Lower leg skin (tissue), 4 donors: ENCODE measurements around the gene SH3GLB2. TPM values are rescaled to one million over a fixed set of nuclear protein-coding genes. Genes with fewer than 3 reads are reported as not detected.
A peak's percentile ranks its signal among the peaks of the same experiment; 100 is the strongest.

Experiments used
- DNase-seq, 2 donors: peaks; one replicate each; pipeline ENCODE4 v3.0.0-alpha.2; 2019; ENCODE audit warnings: low spot score in 2 of 2
- H3K4me3 ChIP-seq: fragments of 200-600 bp; sonication (generic); 2 replicates; pipeline ENCODE4 v1.5.1; 2017; ENCODE audit warnings: mild to moderate bottlenecking, low read depth; ENCODE audit not compliant: poor library complexity, severe bottlenecking
- POLR2A ChIP-seq, 2 donors: fragments of 450-650 bp; IDR thresholded peaks; one replicate each; pipeline ENCODE4 v1.6.1; 2016 to 2017; ENCODE audit warnings: antibody characterized with exemption in 2 of 2, mild to moderate bottlenecking in 1 of 2, moderate library complexity in 1 of 2
- WGBS, 2 donors: methylation state at CpG; one replicate each; pipeline ENCODE4 v1.1.5; 2018; 5-methylcytosine and 5-hydroxymethylcytosine counted together
- intact Hi-C: fragments of 100-400 bp; cut with DNase I; formaldehyde crosslinking; loops from one replicate; pipeline ENCODE4 v1.15.0; 2023; ENCODE audit warnings: low total_unique reads
- total RNA-seq, 4 donors: library from RNA; depleted of rRNA; stranded (reverse); fragments of >200 nt; gene quantifications; one replicate each; pipeline ENCODE4 v1.1.0, GENCODE V29; 2016
- TF ChIP-seq, protein P1 (sequence below), 3 donors: fragments of 450-650 bp; IDR thresholded peaks; one replicate each; pipeline ENCODE4 v1.5.1; 2016; ENCODE audit warnings: antibody characterized with exemption in 3 of 3, mild to moderate bottlenecking in 3 of 3, moderate library complexity in 2 of 3

The SH3GLB2 gene
- total RNA-seq, 4 donors from 2014 or later, result 177 to 378 (median 207) TPM

DNA sequence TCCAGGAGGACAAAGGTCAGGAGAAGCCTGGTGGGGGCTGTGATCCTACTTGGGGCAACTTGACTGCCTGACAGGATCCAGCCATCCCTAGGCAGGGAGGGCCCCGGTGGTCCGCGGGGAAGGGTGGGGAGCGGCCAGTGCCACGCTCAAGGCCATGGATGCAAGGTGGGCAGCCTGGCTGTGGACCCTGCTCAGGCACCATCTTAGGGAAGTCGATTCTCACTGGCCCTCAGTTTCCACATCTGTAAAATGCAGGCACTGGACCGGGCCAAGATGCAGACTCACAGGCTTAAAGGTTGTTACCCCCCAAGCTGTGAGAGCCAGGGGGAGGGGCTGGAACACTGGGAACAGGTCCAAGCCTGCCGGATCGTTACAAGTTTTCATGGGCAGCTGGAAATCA, 44.0 kb upstream of the SH3GLB2 start:
- no peak for TF ChIP-seq POLR2A (IDR thresholded peaks at IDR 0.05)
- TF ChIP-seq, protein P1, sequence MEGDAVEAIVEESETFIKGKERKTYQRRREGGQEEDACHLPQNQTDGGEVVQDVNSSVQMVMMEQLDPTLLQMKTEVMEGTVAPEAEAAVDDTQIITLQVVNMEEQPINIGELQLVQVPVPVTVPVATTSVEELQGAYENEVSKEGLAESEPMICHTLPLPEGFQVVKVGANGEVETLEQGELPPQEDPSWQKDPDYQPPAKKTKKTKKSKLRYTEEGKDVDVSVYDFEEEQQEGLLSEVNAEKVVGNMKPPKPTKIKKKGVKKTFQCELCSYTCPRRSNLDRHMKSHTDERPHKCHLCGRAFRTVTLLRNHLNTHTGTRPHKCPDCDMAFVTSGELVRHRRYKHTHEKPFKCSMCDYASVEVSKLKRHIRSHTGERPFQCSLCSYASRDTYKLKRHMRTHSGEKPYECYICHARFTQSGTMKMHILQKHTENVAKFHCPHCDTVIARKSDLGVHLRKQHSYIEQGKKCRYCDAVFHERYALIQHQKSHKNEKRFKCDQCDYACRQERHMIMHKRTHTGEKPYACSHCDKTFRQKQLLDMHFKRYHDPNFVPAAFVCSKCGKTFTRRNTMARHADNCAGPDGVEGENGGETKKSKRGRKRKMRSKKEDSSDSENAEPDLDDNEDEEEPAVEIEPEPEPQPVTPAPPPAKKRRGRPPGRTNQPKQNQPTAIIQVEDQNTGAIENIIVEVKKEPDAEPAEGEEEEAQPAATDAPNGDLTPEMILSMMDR (IDR thresholded peaks at IDR 0.05), result no peak
- no peak for DNase-seq
- intact Hi-C loops, result no loop called here
- no peak overlapping the region for H3K4me3 ChIP-seq
- WGBS, 2 donors, result 62 to 68% methylated on average over 9 of the region's 9 CpGs

- DNase-seq, result no peak
- intact Hi-C loops, result no loop called here
- 70 to 71% methylated on average over 9 to 10 of the region's 10 CpGs for WGBS, 2 donors
- no peak overlapping the region for H3K4me3 ChIP-seq
- no peak for TF ChIP-seq POLR2A (IDR thresholded peaks at IDR 0.05)
- TF ChIP-seq, protein P1 (IDR thresholded peaks at IDR 0.05), result no peak
Measured at GRCh38 chr9:129071526-129072126, 43.5 kb upstream of the SH3GLB2 start.

- no peak overlapping the region for H3K4me3 ChIP-seq
- WGBS, 2 donors, result 81 to 88% methylated on average over 15 to 18 of the region's 21 CpGs
- DNase-seq, result no peak
- intact Hi-C loops, result no loop called here
- TF ChIP-seq POLR2A (IDR thresholded peaks at IDR 0.05), result no peak
- TF ChIP-seq, protein P1 (IDR thresholded peaks at IDR 0.05), result no peak
Measured at GRCh38 chr9:129070696-129071525, 42.8 kb upstream of the SH3GLB2 start.

DNA sequence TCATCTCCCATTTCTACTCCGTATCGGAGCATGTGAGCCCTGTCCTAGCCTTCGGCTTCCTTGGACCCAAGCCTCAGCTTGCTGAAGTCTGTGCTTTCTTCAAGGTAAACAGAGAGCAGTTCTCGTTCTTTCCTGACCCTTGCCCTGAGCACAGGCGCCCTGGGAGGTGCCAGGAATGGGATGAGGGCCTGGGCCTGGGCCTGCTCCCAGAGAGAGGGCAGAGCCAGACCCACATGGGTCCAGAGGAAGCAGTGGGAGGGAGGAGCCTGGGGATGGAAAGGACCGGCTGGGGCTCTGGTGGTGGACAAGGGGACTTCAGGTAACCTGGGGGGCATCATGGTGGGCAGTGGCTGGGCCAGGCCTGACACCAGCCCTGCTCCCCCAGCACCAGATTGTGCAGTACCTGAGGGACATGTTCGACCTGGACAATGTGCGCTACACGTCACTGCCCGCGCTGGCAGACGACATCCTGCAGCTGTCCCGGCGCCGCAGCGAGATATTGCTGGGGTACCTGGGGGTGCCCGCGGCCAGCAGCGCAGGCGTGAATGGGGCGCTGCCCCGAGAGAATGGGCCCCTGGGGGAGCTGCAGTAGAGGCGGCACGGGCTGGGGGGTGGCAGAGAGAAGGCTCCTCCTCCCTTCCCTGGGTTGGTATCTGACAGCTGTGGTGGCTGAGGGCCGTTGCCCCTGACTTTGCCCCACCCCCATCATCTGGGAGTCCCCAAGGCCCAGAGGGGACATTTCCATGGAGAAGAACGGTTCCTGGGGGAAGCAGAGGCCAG, 41.9 kb upstream of the SH3GLB2 start:
- 87 to 90% methylated on average over 26 of the region's 26 CpGs for WGBS, 2 donors
- intact Hi-C loops, result no loop called here
- DNase-seq, result peak in 1 of 2 donors; percentile 85
- no peak overlapping the region for H3K4me3 ChIP-seq
- TF ChIP-seq POLR2A (IDR thresholded peaks at IDR 0.05), result no peak
- TF ChIP-seq, protein P1 (IDR thresholded peaks at IDR 0.05), result no peak

DNA sequence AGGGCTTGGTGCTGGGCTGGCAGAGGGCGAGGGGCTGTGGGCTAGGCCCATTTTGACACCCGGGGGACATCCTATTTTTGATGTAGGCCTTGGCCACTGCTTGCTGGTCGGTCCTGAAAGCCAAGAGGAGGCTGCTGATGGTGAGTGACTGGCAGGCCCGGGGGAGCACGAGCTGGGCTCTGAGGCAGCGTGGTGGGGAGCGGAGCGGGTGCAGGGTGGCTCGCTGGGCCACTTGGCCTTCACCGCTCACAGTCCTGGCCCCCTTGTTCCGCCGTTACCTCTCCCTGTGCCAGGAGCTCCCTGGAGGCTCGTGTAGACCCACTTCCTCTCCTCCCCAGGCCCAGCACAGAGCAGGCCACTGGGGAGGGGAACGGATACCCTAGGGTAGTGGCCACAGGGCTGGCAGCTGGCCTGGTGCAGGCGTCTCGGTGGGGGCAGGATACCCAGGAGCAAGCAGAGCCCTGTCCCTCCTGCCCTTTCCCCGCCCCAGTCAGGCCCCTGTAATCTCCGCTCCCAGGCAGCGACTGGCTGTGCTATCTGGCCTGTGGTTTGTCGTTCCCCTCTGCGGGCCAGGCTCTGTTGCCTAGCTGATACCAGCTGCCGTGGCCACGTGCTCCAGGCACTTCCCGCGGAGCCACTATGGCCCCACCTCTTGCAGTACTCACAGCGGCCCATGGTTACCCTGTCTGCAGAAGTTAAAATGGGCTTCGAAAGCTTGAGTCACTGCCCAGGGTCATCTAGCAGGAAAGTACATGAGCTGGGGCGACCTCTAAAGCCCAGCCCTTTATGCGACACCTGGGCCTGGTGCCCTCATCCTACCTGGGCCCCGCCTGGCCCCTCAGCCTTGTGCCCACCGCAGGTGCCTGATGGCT, 41.1 kb upstream of the SH3GLB2 start:
- peak; percentile 62 to 90 for DNase-seq
- H3K4me3 ChIP-seq, result no peak overlapping the region
- 75 to 81% methylated on average over 27 to 29 of the region's 31 CpGs for WGBS, 2 donors
- no peak for TF ChIP-seq POLR2A (IDR thresholded peaks at IDR 0.05)
- TF ChIP-seq, protein P1 (IDR thresholded peaks at IDR 0.05), result no peak
- intact Hi-C loops, result no loop called here
